Fibroblast of skin of left quadriceps (primary cell): ENCODE results near the gene PDZRN3.

Experiments used
- DNase-seq, 2 experiments: peaks; one replicate each; pipeline ENCODE4 v3.0.0-alpha.2; 2013; ENCODE audit warnings: low read depth in 2 of 2

Gene PDZRN3

GRCh38 chr3:73419179-73419803, 205.4 kb downstream of the PDZRN3 start:
- peak in 1 of 2 experiments; percentile 33 for DNase-seq

- no peak for DNase-seq
Measured at GRCh38 chr3:73418681-73419080, 206.1 kb downstream of the PDZRN3 start.

DNA sequence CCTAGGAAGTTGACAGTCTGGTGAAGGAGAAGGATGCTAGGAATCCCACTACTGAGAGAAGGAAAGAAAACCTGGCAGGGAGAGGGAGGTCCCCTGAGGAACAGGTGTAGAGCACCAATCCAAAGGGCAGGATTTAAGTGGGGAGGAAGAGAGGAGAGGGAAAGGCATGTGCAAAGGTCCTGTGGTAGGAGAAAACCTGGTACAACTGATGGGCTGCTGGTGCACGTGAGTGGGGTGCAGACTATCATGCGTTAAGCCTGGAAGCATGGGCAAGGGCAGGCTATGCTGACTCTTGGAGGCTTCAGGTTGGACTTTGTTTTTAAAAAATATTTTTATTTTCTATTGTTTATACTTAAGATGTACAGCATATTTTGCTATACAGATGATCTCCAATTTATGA, 209.6 kb downstream of the PDZRN3 start:
- no peak for DNase-seq

- DNase-seq, result no peak
Measured at GRCh38 chr3:73413619-73414018, 211.1 kb downstream of the PDZRN3 start.

DNA sequence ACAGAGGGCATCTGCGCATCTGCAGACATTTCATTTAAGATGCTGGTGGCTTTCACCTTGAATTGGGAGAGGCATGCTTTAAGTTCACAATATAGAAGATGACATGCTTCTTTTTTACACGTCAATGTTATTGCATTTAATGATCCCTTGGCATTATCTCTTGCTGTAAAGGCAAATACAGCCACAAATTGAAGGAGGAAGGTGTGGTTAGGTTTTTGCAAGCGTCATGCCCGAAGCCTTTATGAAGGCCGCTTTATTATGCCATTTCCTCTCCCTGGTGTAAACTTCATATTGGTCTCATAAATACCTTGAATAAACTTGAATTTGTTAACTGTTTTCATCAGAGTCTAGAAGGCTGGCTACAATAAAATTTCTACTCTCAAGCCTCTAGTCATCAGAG, 212.7 kb downstream of the PDZRN3 start:
- no peak for DNase-seq

- no peak for DNase-seq
Measured at GRCh38 chr3:73411545-73411944, 213.2 kb downstream of the PDZRN3 start.

- DNase-seq, result peak; percentile 74 to 76
Measured at GRCh38 chr3:73409138-73409763, 215.5 kb downstream of the PDZRN3 start.

- DNase-seq, result no peak
Measured at GRCh38 chr3:73408634-73409033, 216.1 kb downstream of the PDZRN3 start.

DNA sequence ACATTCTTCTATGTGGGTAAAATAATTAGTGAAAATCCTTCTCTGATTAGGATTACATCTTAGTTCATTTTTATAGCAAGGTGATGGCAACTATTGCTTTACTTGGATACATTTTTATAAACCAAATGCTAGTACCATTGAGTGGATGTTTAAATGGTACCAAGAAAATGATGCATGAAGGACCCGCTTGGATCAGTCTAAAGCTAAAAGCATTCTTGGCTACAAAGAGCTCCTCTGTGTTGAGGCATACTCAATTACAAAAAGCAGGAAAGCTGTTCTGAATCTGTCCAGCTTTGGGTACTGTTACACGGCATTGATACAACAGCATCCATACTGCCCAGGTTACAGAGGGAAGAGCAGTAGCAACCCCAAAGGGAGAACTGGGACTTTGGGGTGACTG, 217.2 kb downstream of the PDZRN3 start:
- DNase-seq, result no peak

GRCh38 chr3:73405853-73406252, 218.9 kb downstream of the PDZRN3 start:
- peak in 1 of 2 experiments; percentile 14 for DNase-seq

DNA sequence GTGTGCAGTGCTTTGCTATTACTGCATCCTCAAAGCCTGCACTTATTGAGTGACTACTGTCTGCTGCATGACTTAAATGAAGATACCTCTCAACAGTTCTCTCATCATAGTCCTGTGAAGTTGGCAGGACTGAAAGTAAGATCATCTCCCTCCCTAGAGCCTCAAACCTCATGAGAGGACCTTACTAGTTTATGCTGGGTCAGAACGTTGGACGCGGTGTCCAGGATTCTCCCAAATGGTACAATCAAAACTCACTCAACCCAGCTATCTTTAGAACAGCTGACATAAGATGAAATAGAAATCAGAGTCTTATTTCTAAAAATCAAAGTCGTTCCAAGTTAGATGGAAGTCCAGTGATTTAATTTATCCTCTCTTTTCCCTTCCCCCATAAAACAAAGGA, 219.7 kb downstream of the PDZRN3 start:
- no peak for DNase-seq

- no peak for DNase-seq
Measured at GRCh38 chr3:73404435-73404834, 220.3 kb downstream of the PDZRN3 start.

GRCh38 chr3:73403444-73403843, 221.3 kb downstream of the PDZRN3 start:
- DNase-seq, result no peak

DNA sequence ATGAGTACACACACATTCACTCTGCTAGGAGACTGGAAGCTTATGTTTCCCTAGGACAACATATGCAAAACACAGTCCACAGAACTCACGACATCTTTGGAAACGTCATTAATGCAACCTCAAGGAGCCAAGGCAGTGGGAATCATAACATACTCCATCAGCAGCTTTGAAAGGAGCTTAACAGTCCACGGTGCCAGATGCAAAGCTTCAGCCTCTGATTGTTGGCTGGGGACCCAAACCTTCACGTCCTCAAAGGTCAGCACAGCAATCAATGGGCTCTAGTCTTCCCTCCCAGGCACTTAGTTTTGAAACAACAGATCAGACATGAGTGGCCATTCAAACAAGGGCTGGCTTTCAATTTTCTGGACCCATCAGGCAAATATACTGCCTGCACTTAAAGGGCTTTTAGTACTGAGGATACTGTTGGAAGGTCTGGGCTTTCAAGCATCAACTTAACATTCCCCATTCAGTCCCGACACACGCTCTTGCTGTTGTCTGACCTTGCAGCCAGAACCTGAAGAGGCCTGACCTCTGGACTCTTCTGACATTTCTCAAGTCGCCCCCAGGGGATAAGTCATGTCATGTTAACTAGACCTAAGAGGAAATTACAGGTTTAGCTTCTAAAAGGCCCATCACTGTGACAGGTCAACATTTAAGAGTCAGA, 223.0 kb downstream of the PDZRN3 start:
- DNase-seq, result no peak

DNA sequence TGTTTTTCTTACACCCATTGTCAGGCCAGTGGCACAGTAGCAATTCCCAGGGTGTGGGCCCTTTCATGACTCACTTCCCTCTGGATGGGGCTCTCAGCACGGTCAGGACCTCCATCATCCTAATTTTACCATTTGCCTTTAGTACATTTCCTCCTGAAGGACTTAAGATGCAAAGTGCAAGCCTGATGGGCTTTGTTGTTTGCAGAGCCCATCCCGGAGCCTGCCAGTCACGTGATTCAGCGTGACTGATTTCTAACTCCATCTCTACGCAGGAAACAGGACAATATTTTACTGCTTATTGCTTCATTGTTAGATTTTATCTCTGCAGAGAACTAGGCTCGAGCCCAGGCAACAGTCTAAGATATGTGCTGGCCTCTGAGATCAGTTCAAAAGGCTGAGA, 223.7 kb downstream of the PDZRN3 start:
- no peak for DNase-seq

DNA sequence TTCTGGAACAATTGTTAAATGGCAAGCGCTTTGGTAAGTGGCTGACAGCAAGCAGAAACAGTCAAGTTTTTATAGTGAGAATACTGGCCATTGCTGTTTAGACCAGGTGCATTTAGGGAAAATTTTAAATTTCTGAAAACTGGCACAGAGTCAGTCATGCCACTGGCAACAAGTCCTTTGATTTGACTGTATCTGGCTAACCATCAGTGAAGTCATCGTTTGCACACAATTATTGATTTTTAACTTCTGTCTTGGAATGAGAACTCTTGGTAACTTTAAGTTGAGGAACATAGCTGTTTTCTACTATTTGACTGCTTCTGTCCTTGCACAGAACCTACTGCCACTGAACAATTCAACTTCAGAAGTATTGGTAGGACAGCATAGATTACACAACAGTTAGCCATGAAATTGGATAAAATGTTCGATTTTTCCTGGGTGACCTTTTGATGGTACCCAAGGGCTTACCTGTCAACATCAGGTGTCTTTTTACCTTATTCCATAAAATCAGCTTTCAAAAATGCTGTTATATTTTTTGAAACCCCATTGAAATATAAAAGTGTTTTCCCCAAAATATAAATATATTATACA, 225.0 kb downstream of the PDZRN3 start:
- no peak for DNase-seq

- DNase-seq, result no peak
Measured at GRCh38 chr3:73399106-73399505, 225.6 kb downstream of the PDZRN3 start.

DNA sequence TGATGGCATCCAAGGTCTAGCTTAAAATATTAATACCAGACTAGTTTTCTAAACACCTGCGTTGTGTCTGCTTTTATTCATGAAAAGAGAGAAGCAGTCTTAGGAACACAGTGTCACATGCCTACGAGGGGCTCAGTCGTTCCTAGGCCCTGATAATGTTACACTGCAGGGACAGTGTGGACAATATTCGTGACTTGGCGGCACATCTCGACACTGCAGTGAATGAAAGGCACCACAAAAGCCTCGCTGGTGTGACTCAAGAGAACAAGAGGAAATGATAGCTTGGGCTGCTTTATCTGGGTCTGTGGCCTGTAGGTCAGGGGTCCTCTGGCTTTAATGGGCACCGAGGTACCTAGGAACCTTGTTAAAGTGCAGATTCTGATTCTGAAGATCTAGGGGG, 226.7 kb downstream of the PDZRN3 start:
- DNase-seq, result no peak

DNA sequence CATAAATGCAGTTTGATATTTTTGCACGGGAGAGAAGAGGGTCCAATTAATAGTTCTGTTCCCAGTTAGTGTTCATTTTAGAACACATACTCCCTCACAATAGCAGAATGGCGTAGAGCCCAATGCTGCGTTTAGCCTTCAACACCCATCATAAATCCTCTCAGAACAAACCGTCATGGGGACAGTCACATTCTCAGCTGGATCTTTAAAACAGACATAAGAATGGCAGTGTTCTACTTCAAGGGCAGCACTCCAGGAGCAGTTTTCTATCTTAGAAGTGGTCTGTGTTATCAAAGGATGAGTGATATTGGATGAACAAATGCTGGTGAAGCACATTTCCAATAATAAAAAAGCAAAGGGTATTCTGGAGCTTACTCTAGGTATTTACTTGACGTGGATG, 230.5 kb downstream of the PDZRN3 start:
- no peak for DNase-seq

DNA sequence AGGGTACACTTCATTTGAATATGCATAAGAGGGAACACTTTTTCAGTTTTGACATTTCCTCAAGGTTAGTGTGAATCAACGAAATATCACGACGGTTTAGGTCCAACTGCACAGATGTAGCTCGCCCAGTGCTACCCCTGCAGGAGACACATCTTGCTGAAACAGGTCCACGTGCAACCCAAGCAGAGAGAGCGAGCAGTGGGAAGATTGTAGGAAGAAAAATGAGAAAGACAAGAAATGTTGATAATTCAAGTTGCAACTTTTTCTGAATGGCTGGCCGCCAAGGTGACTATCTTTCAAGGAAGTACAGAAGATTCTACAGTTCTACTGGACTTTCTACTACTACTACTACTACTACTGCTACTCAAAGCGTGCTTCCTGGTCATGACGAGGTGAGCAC, 231.7 kb downstream of the PDZRN3 start:
- DNase-seq, result no peak

DNA sequence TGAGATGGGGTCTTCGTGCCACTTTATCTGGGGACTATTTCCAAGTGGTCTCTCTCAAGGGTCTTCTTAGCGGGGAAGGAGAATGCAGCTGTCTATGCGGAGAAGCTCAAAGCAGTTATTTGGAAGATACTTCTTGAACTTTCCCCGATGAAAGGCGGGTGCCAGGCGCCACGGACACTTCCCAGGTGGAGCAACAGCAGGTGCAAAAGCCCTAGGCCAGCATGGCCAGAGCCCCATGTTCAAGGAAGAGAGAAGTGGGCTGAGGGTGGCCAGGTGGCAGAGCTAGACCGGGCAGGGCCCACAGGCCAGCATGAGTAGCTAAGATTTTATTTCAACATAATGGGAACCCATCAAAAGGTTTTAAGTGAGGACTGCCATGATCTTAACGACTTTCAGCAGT, 232.8 kb downstream of the PDZRN3 start:
- DNase-seq, result no peak

DNA sequence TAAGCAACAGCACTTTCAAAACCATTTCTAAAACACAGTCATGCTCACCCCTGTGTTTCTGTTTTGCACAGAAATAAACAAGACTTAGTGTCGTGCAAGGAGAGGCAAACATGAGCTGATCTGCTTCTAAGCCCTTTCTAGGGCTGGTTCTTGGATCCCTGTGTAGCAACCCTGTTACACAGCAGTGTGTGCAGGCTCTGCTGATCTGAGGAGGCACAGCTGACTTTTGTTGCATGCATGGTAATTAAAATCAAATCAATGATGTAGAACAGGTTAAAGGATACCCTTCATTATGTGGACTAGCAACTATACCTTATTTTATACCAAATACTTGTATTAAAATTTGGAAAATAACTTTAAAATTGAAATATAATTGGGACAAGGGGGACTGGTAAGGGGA, 234.8 kb downstream of the PDZRN3 start:
- no peak for DNase-seq
